Heart right ventricle (tissue), 16 donors: ENCODE results near the gene TTN. TPM values are rescaled to one million over a fixed set of nuclear protein-coding genes. Genes with fewer than 3 reads are reported as not detected.

Experiments used
- ATAC-seq, 8 donors: fragments of 200-7000 bp; cut with Tn5 transposase; one replicate each; pipeline ENCODE4 v1.9.1; 2020; ENCODE audit warnings: mild to moderate bottlenecking in 8 of 8, moderate library complexity in 8 of 8, moderate number of reproducible peaks in 1 of 8
- DNase-seq, 2 donors: peaks; one replicate each; pipeline ENCODE4 v3.0.0-alpha.2; 2020
- H3K27ac ChIP-seq, 10 donors: fragments of 200-600 bp; sonication (generic) in 2 of 10; one replicate each; pipeline versions ENCODE4 v1.5.0 to v1.8.0; 2020 to 2022; ENCODE audit warnings: mild to moderate bottlenecking in 3 of 10
- H3K27me3 ChIP-seq, 7 donors: fragments of 200-600 bp; one replicate each; pipeline ENCODE4 v1.8.0; 2021 to 2022; ENCODE audit warnings: mild to moderate bottlenecking in 2 of 7
- H3K36me3 ChIP-seq, 9 donors: fragments of 200-600 bp; sonication (generic) in 1 of 9; one replicate each; pipeline versions ENCODE4 v1.5.0 to v1.8.0; 2020 to 2022; ENCODE audit warnings: mild to moderate bottlenecking in 2 of 9
- H3K4me1 ChIP-seq, 9 donors: fragments of 200-600 bp; sonication (generic) in 1 of 9; one replicate each; pipeline versions ENCODE4 v1.5.0 to v1.8.0; 2020 to 2022; ENCODE audit warnings: mild to moderate bottlenecking in 4 of 9
- H3K4me3 ChIP-seq, 10 donors: fragments of 200-600 bp; sonication (generic) in 2 of 10; one replicate each; pipeline versions ENCODE4 v1.5.0 to v1.8.0; 2020 to 2022; ENCODE audit warnings: mild to moderate bottlenecking in 7 of 10, moderate library complexity in 2 of 10
- H3K9me3 ChIP-seq, 11 donors: fragments of 200-600 bp in 10 of 11; sonication (generic) in 2 of 11; one replicate each; pipeline versions ENCODE4 v1.5.0 to v1.8.0; 2013 to 2022; ENCODE audit warnings: mild to moderate bottlenecking in 2 of 11, control low read depth in 1 of 11, moderate library complexity in 1 of 11
- WGBS, 2 donors: extraction: QIAGEN DNeasy Blood & Tissue Kit; methylation state at CpG; one replicate each; pipeline ENCODE4 v1.1.7; 2013; ENCODE audit warnings: inconsistent platforms in 1 of 2; 5-methylcytosine and 5-hydroxymethylcytosine counted together
- intact Hi-C, 10 donors: fragments of 100-400 bp; cut with DNase I; formaldehyde crosslinking; loops; one replicate each; pipeline versions ENCODE4 v1.11.1 to v1.14.2; 2022
- polyA plus RNA-seq, 2 donors: library from polyadenylated mRNA; stranded (reverse); fragments of 200-250 nt; gene quantifications; one replicate each; pipeline ENCODE4 v1.2.3, GENCODE V29; 2013
- total RNA-seq, 10 donors: library from RNA; stranded (reverse); fragmentation: NEBNext Ultra II Directional in 3 of 10; extraction: Animal tissue kit (Norgen Biotek cat#: 25700) in 3 of 10; gene quantifications; one replicate each; pipeline versions ENCODE4 v1.2.1 to v1.2.4, GENCODE V29; 2021 to 2023
- TF ChIP-seq, protein P1 (sequence below), 9 donors: fragments of 200-600 bp; sonication (generic) in 2 of 9; IDR thresholded peaks; one replicate each; pipeline versions ENCODE4 v1.5.0 to v1.8.0; 2021 to 2022; ENCODE audit warnings: antibody characterized with exemption in 9 of 9, mild to moderate bottlenecking in 5 of 9, moderate library complexity in 1 of 9
- donor health status: Arrhythmogenic right ventricular cardiomyopathy.
- donor health status: ischemic (EF 13 %, LVEDD 7.1; RV severe dilation, severe dysfunction).
- donor health status: healthy with polysubstance abuse.
- donor health status: DM: no; HTN: yes; CAD: no.
- donor health status: DM: no; HTN: no; CAD: no.
- donor health status: ischemic (EF 25% LVEDD 6.9; RV normal size, moderate dysfunction).
- donor health status: ischemic (EF 25% LVEDD 5.7; RV mildly dilated, moderate dysfunction).
- donor health status: healthy.
- donor health status: DM: yes; HTN: yes; CAD: no.
- donor health status: Ischemic cardiomyopathy.
- donor health status: ischemic (EF 35%, LVEDD 5.7; RV mildly dilated, moderate dysfunction).
- donor health status: nonischemic (EF 11% LVEDD 7.7; RV severe dilation, severe dysfunction).
- donor health status: DM: yes; HTN: yes; CAD: no.
- donor health status: PGD.
- donor health status: ischemic (EF 29% LVEDD 5.4; RV normal size, mild dysfunction).
- donor health status: nonischemic (EF 23%, LVEDD 6.1; RV moderate dilation, normal function).

The TTN gene
- total and polyA plus RNA-seq, 12 donors, result 65.7 to 4,921 (median 3,636) TPM

DNA sequence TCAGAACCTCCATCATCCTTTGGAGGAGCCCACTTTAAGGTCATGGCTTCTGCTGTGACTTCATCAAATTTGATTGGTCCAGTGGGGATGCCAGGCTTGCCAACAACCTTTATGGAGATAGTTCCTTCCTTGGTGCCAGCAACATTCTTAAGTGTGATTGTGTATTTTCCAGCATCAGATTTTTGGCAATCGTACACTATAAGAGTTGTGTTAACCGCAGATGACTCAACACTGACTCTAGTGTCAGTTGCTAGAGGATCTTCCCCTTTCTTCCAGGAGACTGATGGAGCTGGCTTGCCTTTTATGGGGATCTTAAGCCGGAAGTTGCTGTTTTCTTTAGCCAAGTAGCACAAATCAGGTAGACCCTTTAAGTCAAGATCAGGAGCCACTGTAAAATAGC is 228.2 kb downstream of the TTN start:
- intact Hi-C loops, result no loop called here
- H3K27ac ChIP-seq, result no peak overlapping the region
- WGBS, 2 donors, result 72 to 81% methylated on average over 3 of the region's 3 CpGs
- TF ChIP-seq, protein P1, sequence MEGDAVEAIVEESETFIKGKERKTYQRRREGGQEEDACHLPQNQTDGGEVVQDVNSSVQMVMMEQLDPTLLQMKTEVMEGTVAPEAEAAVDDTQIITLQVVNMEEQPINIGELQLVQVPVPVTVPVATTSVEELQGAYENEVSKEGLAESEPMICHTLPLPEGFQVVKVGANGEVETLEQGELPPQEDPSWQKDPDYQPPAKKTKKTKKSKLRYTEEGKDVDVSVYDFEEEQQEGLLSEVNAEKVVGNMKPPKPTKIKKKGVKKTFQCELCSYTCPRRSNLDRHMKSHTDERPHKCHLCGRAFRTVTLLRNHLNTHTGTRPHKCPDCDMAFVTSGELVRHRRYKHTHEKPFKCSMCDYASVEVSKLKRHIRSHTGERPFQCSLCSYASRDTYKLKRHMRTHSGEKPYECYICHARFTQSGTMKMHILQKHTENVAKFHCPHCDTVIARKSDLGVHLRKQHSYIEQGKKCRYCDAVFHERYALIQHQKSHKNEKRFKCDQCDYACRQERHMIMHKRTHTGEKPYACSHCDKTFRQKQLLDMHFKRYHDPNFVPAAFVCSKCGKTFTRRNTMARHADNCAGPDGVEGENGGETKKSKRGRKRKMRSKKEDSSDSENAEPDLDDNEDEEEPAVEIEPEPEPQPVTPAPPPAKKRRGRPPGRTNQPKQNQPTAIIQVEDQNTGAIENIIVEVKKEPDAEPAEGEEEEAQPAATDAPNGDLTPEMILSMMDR (IDR thresholded peaks at IDR 0.05), result no peak
- ATAC-seq (peak in 2 of 8 donors; percentile 19), DNase-seq (no peak)
- no peaks in the 10 kb centered on the region for H3K27me3 ChIP-seq
- no peak overlapping the region for H3K4me3 ChIP-seq
- H3K9me3 ChIP-seq, result no peaks in the 10 kb centered on the region
- peaks cover 0 to 100% (median 83%) of the 10 kb centered on the region in 9 donors for H3K36me3 ChIP-seq
- peaks cover 0 to 11% (median 0%) of the 10 kb centered on the region in 9 donors for H3K4me1 ChIP-seq

DNA sequence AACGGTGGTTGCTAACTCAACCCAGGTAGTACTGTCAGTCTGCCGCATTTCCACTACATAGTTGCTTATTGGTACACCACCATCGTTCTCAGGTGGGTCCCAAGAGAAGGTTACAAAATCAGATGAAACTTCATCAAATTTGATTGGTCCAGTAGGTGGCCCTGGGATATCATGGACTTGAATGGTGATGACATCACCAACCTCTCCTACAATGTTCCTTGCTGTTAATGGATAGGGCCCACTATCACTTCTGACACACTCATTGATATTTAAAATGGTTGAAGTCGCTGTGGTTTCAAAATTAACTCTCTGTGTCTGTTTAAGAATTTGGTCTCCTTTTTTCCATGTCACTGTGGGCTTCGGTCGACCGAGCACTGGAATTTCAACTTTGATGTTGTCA is 232.4 kb downstream of the TTN start:
- H3K4me3 ChIP-seq, result no peak overlapping the region
- H3K9me3 ChIP-seq, result no peaks in the 10 kb centered on the region
- H3K27me3 ChIP-seq, result no peaks in the 10 kb centered on the region
- intact Hi-C loops, result no loop called here
- H3K27ac ChIP-seq, result no peak overlapping the region
- peak in 1 of 8 donors; percentile 2 for ATAC-seq
- DNase-seq, result no peak
- TF ChIP-seq, protein P1 (IDR thresholded peaks at IDR 0.05), result no peak
- peaks cover 0 to 100% (median 94%) of the 10 kb centered on the region in 9 donors for H3K36me3 ChIP-seq
- peaks cover 0 to 7% (median 0%) of the 10 kb centered on the region in 9 donors for H3K4me1 ChIP-seq
- WGBS, 2 donors, result 69 to 82% methylated on average over 7 of the region's 7 CpGs

DNA sequence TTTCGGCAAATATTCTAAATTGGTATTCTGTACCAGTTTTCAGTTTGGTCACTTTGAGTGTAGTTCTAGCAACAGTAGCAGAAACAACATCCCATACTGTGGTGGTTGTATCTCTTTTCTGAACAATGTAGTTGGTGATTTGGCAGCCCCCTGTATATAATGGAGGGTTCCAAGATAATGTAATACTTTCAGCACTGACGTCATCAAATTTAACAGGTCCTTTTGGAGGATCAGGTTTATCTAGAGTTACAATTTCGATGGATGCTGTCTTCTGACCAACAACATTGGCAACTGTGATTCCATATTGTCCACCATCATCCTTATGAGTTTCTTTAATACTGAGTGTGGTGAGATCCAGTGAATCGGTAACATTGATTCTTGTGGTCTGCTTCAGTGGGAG is 239.0 kb downstream of the TTN start:
- no peak for ATAC-seq

DNA sequence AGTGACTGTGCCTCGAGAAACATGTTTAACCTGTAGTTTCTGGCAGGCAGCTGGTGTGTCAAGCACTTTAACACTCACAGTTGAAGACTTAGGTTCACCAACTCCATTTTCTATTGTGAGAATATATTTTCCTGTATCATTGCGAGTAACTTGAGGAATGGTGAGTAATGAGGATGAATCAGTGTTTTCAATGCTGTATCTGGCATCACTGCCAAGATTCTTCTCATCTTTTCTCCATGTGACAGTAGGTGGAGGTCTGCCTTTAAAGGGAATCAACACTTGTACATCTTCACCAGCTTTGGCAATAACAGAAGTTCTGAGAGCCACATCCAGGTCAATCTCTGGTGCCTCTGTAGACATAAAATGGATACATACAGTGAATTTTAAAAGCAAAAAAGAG is 254.2 kb downstream of the TTN start:
- intact Hi-C loops, result no loop called here
- H3K27me3 ChIP-seq, result no peaks in the 10 kb centered on the region
- no peak overlapping the region for H3K27ac ChIP-seq
- no peak overlapping the region for H3K4me3 ChIP-seq
- peaks cover 0 to 100% (median 82%) of the 10 kb centered on the region in 9 donors for H3K36me3 ChIP-seq
- no peak for DNase-seq
- H3K4me1 ChIP-seq, result peaks cover 0 to 63% (median 6%) of the 10 kb centered on the region in 9 donors
- TF ChIP-seq, protein P1 (IDR thresholded peaks at IDR 0.05), result no peak
- ATAC-seq, result no peak
- no peaks in the 10 kb centered on the region for H3K9me3 ChIP-seq
- WGBS, 2 donors, result 77 to 81% methylated on average over 2 of the region's 2 CpGs

More for the DNA sequence above, 239.0 kb downstream of the TTN start:
- Histone ChIP-seq H3K27ac (no peak overlapping the region), H3K27me3 (no peaks in the 10 kb centered on the region), H3K4me3 (no peak overlapping the region), H3K4me1 (peaks cover 0 to 57% (median 0%) of the 10 kb centered on the region in 9 donors), H3K9me3 (peaks cover 0 to 32% (median 0%) of the 10 kb centered on the region in 11 donors), H3K36me3 (peaks cover 0 to 100% (median 88%) of the 10 kb centered on the region in 9 donors)
- TF ChIP-seq, protein P1 (IDR thresholded peaks at IDR 0.05), result no peak
- intact Hi-C loops, result no loop called here
- DNase-seq, result no peak
- WGBS, 2 donors, result 89 to 93% methylated on average over 4 of the region's 4 CpGs
